ENCODE measurements around the gene MAP4K2. TPM values are rescaled to one million over a fixed set of nuclear protein-coding genes. Genes with fewer than 3 reads are reported as not detected.
A peak's percentile ranks its signal among the peaks of the same experiment; 100 is the strongest.

The MAP4K2 gene
- total and polyA plus RNA-seq, 8 donors = 19.3 to 48.2 (median 45.2) TPM

DNA sequence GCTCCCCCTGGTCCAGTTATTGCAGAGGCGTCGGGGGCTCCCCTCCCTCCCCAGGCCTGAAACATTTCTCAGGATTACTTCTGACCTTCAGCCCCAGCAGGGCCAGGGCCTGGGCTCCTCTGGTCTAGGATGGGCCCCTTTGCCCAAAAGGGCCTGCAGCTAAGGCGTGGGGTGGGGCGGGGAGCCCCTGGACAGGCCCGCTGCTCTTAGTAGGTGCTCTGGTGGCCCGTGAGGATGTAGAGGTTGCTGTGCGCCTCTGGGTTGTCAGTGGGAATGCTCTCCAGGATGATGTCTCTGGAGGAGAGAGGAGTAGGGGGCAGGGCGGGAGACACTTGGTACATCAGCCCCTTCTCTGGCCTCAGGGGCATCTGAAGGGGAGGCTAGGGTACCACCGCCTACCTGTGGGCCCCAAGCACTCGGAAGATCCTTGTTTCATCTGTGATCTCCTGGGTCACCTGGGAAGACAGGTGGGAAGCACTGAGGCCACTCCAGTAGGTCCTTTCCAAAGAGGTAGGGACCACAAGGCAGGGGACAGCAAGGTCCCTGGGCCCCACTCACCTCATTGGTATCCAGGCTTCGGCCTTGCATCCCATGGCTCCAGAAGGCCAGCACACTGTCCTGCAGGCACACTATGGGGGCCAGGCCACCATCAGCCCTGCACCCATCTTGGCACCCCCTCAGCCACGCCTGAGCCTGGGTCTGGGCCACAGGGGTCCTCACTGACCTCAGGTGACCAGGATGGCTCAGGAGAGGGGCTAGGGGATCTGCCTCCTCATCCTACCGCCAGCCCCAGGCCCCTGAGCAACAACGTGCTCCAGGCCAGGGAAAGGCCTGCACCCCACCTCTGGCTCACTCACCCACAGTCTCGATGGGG, 13.4 kb downstream of the MAP4K2 start:
- TF ChIP-seq, protein P1, sequence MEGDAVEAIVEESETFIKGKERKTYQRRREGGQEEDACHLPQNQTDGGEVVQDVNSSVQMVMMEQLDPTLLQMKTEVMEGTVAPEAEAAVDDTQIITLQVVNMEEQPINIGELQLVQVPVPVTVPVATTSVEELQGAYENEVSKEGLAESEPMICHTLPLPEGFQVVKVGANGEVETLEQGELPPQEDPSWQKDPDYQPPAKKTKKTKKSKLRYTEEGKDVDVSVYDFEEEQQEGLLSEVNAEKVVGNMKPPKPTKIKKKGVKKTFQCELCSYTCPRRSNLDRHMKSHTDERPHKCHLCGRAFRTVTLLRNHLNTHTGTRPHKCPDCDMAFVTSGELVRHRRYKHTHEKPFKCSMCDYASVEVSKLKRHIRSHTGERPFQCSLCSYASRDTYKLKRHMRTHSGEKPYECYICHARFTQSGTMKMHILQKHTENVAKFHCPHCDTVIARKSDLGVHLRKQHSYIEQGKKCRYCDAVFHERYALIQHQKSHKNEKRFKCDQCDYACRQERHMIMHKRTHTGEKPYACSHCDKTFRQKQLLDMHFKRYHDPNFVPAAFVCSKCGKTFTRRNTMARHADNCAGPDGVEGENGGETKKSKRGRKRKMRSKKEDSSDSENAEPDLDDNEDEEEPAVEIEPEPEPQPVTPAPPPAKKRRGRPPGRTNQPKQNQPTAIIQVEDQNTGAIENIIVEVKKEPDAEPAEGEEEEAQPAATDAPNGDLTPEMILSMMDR (IDR thresholded peaks at IDR 0.05) = no peak
- Histone ChIP-seq H3K27me3 (no peaks in the 10 kb centered on the region), H3K9me3 (no peaks in the 10 kb centered on the region), H3K27ac (no peak overlapping the region), H3K4me3 (no peak overlapping the region), H3K36me3 (peaks cover 0 to 44% of the 10 kb centered on the region in 2 donors), H3K4me1 (peaks cover 0 to 9% of the 10 kb centered on the region in 2 donors)
- DNase-seq = peak in 1 of 4 donors; percentile 27
- intact Hi-C loops (cut with DNase I) = no loop called here
- no peak for ATAC-seq

DNA sequence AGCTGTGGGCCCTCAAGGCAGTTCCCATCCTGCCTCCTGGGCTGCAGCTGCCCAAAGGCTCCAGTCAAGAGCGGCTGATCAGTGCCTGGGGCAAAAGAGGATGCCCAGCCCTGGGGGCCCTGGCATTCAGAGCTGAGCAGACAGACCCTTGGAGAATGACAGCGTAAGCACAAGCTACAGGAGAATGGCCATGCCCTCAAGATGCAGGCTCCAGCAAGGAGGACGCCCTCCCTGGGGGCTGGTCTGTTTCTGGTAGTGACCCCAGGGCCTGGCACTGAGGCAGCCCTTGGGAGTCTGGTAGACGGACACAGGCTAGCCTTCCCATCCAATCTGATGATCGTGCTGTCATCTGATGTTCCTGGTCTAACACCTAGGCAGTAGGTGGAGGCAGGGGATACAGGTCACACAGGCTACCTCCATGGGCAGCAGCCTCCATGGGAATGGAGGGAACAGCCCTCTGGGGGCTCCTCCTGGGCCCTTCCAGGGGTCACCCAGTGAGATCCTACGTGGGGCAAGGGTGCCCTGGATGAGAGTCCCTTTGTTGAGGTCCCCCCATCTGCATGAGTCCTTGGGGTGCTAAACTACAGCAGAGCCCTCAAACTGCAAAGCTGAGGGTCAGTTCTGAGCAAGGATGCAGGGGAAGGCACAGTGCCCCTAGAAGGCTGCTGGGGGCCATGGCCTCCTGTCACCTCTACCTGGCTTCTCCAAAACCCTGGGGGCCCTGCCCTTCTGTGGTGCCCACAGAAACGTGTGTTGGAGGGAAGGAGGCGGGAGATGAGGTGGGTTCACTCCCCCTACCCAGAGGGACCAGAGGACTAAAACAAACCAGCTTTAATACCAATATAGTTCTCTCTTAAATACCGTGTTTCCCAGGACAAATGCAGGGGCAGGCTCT, 14.4 kb downstream of the MAP4K2 start:
- TF ChIP-seq, protein P1 (IDR thresholded peaks at IDR 0.05) = no peak
- intact Hi-C loops (cut with DNase I) = no loop called here
- no peaks in the 10 kb centered on the region for H3K9me3 ChIP-seq
- ATAC-seq (no peak), DNase-seq (peak in 1 of 4 donors; percentile 24)
- no peak overlapping the region for H3K27ac ChIP-seq
- peaks cover 0 to 44% of the 10 kb centered on the region in 2 donors for H3K36me3 ChIP-seq
- H3K4me3 ChIP-seq = no peak overlapping the region
- H3K4me1 ChIP-seq = peaks cover 0 to 9% of the 10 kb centered on the region in 2 donors
- H3K27me3 ChIP-seq = no peaks in the 10 kb centered on the region

DNA sequence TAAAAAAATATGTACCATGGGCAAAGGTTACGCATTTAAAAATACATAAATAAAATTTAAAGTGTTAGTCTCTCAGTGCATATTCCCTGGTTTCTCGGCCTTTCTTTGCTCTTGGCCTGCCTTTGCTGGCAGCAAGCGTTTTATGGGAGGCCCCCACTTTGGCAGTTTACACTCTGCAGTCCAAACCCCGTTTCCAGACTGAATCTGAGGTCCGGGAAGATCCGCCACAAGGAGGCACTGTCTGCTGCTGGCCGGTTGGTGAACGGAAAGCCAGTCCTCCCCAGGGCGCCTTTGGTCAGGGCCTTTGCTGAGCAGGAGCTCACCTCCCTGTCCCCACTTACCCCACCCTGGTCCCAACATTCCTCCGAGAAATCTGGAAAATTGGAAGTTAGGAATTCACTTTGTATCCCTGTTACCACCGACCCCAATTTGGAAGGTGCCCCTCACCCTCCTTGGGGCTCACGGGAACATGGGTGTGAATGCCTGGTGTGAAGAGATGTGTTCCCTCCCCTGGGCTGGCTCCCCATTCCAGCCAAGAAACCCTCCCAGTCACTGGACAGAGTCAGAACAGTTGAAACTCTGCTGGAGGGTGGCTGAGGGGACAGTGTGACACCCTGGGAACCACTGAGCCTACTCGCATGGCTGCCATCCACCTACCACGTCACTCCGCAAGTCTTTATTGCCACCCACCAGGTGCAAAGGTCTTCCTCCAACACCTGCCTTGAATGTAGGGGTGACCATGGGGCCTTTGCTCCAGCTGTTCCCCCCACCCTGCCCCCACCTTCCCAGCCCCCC, 15.3 kb downstream of the MAP4K2 start:
- TF ChIP-seq, protein P1 (IDR thresholded peaks at IDR 0.05) = peak; percentile 58 to 72
- Histone ChIP-seq H3K9me3 (no peaks in the 10 kb centered on the region), H3K27me3 (no peaks in the 10 kb centered on the region), H3K4me3 (no peak overlapping the region), H3K27ac (no peak overlapping the region), H3K36me3 (peaks cover 0 to 43% of the 10 kb centered on the region in 2 donors), H3K4me1 (peaks cover 0 to 9% of the 10 kb centered on the region in 2 donors)
- DNase-seq (peak in 3 of 4 donors; percentile 34 to 87 (median 59)), ATAC-seq (peak; percentile 77)
- intact Hi-C loops (cut with DNase I) = no loop called here

DNA sequence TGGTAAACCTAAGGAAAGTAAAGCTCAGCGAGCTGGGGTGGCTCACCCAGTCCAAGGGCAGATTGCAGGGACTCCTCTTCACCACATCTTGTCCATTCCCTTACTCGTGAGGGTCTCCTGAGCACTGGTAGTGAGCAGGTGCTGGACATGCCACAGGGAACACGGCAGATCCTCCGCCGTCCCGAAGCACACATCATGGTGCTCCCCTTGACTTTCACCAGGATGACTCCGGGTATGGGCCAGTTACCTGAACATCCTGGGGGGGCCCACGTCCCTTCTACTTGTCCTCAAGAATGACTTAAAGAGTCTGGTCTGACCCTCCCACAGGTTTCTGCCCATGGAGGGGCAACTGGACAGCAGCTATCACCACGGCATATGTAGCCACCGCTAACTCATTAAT, 16.7 kb downstream of the MAP4K2 start:
- H3K4me3 ChIP-seq = no peak overlapping the region
- intact Hi-C loops (cut with DNase I) = no loop called here
- TF ChIP-seq, protein P1 (IDR thresholded peaks at IDR 0.05) = no peak
- H3K27me3 ChIP-seq = no peaks in the 10 kb centered on the region
- peaks cover 0 to 9% of the 10 kb centered on the region in 2 donors for H3K4me1 ChIP-seq
- DNase-seq = peak in 1 of 4 donors; percentile 13
- no peaks in the 10 kb centered on the region for H3K9me3 ChIP-seq
- ATAC-seq = no peak
- no peak overlapping the region for H3K27ac ChIP-seq
- H3K36me3 ChIP-seq = peaks cover 0 to 30% of the 10 kb centered on the region in 2 donors

Measured in left lung (tissue), 10 donors.